Ishikawa (cell line): ENCODE data around the gene DDAH1.

Source experiments
- CREB1 ChIP-seq: IDR thresholded peaks from 2 replicates; pipeline ENCODE4 v1.6.1; 2012; ENCODE audit warnings: low read depth
- EGR1 ChIP-seq: IDR thresholded peaks from 2 replicates; pipeline ENCODE4 v1.6.1; 2012
- NFIC ChIP-seq: IDR thresholded peaks from 2 replicates; pipeline ENCODE4 v1.6.1; 2012
- RAD21 ChIP-seq: IDR thresholded peaks from 2 replicates; pipeline ENCODE4 v1.6.1; 2012; ENCODE audit warnings: low read depth

DNA sequence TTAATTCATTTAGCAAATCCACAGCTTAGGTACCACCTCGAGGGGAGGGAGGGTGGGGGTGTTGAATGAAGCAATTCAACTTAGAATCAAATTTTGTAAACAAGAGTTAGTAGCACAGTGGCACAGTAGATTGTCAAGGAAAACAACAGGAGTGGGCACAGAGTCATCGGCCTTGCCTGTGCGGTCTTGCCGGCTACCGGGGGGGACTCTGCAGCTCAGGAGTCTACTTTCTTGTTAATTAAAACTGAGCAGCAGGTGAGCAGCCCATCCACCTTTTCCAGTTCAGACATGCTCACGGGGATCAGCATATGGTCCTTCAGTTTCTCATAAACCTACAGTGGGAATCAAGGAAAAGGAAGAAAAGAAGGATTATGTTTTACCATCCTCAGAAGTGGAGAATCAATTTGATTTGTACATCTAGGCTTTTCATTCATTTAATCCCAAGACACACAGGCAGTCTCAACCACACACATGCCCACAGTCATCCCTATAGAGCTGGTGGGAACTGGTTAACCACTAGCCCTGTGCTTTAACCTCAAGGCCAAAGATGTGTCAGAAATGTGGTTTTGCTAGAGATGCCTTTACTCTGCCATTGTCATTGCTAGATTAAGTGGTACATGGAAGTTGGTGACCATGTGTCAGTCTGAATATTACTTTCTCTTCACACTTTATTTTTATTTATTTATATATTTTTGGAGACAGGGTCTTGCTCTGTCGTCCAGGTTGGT, 143.6 kb downstream of the DDAH1 start:
- TF ChIP-seq NFIC (no peak), CREB1 (no peak), EGR1 (no peak), RAD21 (no peak)
